Stimulated activated CD4-positive, alpha-beta T cell treated with anti-CD3 and anti-CD28 coated beads, Interleukin-1b, Interleukin-23, amount 100 ng/mL, for 48 hours (primary cell): ENCODE measurements around the gene IPO4.
"Not testable (repeated sequence)": the region's sequence is repeated elsewhere in the genome, so short reads cannot be mapped to it uniquely, and the experiment has no call there.

ENCODE experiments used
- DNase-seq: peaks from one replicate; pipeline ENCODE4 v3.0.0-alpha.2; 2020

IPO4 gene, protein sequence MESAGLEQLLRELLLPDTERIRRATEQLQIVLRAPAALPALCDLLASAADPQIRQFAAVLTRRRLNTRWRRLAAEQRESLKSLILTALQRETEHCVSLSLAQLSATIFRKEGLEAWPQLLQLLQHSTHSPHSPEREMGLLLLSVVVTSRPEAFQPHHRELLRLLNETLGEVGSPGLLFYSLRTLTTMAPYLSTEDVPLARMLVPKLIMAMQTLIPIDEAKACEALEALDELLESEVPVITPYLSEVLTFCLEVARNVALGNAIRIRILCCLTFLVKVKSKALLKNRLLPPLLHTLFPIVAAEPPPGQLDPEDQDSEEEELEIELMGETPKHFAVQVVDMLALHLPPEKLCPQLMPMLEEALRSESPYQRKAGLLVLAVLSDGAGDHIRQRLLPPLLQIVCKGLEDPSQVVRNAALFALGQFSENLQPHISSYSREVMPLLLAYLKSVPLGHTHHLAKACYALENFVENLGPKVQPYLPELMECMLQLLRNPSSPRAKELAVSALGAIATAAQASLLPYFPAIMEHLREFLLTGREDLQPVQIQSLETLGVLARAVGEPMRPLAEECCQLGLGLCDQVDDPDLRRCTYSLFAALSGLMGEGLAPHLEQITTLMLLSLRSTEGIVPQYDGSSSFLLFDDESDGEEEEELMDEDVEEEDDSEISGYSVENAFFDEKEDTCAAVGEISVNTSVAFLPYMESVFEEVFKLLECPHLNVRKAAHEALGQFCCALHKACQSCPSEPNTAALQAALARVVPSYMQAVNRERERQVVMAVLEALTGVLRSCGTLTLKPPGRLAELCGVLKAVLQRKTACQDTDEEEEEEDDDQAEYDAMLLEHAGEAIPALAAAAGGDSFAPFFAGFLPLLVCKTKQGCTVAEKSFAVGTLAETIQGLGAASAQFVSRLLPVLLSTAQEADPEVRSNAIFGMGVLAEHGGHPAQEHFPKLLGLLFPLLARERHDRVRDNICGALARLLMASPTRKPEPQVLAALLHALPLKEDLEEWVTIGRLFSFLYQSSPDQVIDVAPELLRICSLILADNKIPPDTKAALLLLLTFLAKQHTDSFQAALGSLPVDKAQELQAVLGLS

GRCh38 chr14:24188251-24189058, at the start of gene IPO4:
TSS of gene IPO4 (minus strand) at chr14:24188816. CDS start at chr14:24188787, 29 bp downstream.
- peak; percentile 96 for DNase-seq

DNA sequence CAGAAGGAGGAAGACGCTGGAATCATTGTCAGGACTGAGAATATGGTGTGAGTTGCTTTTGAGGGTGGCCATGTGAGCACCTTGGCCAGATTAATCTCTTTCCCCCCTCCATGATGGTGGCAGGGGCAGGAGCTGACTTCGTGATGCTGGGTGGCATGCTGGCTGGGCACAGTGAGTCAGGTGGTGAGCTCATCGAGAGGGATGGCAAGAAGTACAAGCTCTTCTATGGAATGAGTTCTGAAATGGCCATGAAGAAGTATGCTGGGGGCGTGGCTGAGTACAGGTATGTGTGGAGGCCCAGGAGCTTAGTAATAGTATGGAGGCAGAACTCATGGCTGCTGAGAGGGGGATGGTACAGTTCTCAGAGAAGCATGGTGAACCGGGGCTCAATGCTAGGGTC, 49.5 kb upstream of the IPO4 start:
- no peak for DNase-seq

DNA sequence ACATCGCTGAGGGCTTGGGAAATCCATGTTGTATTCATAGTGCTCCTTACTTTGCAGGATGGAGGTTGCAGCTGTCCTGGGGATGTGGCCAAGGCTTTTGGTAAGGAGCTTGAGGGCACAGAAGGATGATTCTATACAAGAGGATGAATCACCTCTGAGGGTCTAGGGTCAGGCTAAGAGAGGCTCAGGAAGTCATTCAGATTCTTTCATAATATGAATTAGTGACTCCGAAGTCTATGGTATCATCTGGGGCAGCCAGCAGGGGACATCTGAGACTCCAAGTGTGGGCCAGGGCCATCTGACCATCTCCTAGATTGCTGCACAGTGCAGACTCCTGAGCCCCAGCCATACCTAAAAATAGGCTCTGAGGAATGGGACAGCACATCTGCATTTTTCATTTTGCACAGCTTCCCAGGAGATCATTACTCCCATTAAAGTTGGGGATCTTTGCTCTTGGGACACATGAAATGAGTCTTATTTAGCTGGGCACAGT, 48.9 kb upstream of the IPO4 start:
- no peak for DNase-seq

GRCh38 chr14:24236689-24237462, 48.3 kb upstream of the IPO4 start:
- no peak for DNase-seq

DNA sequence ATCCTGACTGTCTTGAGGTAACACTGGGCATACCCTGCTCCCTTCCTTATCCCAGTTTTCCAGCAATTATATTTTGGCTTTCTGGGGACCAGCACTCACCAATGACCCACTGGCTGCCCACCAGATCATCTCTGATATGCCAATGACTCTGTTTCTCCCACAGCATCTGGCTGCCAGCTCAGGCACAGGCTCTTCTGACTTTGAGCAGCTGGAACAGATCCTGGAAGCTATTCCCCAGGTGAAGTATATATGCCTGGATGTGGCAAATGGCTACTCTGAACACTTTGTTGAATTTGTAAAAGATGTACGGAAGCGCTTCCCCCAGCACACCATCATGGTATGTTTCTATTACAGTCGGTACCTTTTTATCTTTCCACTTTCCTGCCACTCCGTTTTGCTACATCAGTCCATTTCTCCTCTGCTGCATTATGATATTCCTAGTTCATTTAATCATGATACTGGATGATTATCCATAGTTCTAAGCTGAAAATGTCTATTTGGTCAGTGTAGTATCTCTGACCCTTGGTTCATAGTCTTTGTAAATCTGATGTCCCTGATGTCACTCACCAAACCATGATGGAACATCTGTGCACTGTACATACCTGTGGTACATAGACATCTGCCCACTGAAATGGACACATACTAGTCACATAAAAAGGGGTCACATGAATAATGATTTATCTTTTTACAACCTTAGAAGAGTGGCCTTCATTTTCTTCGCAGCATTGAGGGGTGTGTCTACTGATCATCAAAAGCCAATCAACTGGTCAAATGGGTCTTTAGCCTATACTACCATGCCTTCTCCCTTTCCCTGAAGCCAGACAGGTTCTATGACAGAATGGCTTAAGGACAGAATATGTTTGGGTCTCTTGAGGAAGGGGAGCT, 47.4 kb upstream of the IPO4 start:
- no peak for DNase-seq

DNA sequence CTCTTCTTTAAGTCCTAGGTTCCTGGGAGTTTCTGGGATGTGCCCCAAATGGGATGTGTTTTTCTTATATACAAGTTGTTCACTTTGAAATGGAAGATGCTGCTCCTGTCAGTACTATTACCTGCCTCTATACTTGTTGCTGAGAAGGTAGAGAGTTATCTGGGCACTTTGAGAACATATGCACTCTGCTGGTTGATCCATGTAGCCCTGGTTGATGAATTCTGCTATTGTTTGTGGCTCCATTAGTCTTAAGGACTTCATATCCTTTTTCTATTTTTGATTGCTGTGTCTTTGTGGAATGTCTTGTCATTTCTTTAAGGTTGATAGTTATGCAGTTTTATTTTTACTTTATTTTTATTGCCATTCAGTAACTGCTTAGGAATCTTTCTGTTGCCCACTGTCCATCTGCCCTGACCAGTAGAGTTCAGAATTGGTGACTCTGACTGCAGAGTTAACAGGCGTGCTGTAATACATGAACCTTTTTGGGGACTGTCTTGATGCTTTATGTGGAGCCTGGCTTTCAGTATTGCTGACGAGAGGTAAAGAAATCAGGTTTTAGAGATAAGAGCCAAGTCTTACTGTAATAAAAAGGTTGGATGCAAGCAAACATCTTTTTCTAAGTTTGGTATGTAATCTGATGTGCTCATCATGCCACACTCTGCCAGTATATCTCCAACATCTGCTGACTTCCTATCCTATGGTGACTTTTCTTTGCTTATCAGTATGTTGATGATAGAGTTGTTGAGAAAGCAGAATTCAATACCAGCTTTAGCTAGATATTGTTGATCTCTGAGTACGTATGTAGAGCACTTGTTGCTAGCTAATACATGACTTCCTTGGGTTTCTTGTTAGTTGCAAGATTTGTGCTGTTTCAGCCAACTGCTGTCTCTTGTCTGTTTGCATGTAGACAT, 45.7 kb upstream of the IPO4 start:
- DNase-seq = no peak

GRCh38 chr14:24233538-24233866, 44.9 kb upstream of the IPO4 start:
- DNase-seq = no peak

- no peak for DNase-seq
Measured at GRCh38 chr14:24232645-24233537, 44.3 kb upstream of the IPO4 start, which contains the start of gene GMPR2. TSS of gene GMPR2 (plus strand) at chr14:24232929. CDS start at chr14:24233254, 325 bp downstream.

DNA sequence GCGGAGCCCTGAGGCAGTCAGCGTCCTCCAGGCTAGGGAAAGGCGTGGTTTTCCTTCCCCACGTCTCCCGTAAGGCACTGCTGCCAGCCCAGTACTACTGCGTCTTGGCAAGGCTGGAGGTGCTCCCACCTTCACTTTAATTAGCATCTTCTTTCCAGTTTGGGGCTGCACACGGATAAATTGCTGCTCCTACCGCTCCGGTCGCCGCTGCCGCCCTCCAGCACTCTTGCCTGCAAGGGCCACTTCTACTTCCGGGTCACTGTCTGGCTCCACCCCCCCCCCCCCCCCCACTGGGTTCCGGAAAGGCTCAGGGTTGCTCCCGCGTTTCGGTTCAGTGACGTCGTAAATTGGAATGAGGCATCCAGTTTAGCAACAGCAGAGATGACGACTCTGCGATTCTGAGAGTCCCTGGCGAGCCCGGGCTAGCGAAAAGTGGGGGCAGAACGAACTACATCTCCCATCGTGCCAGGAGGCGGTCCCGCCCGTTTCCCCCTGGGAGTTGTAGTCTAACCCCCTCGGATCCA, 43.6 kb upstream of the IPO4 start, which contains the start of gene NEDD8:
Gene NEDD8 (minus strand): TSS at position 247 of the 524 bp plus-strand sequence. CDS start 100 bp downstream, at position 147.
- DNase-seq = peak; percentile 96

GRCh38 chr14:24231263-24232120, 42.9 kb upstream of the IPO4 start:
- peak; percentile 32 for DNase-seq

GRCh38 chr14:24228902-24229301, 40.3 kb upstream of the IPO4 start:
- no peak for DNase-seq

DNA sequence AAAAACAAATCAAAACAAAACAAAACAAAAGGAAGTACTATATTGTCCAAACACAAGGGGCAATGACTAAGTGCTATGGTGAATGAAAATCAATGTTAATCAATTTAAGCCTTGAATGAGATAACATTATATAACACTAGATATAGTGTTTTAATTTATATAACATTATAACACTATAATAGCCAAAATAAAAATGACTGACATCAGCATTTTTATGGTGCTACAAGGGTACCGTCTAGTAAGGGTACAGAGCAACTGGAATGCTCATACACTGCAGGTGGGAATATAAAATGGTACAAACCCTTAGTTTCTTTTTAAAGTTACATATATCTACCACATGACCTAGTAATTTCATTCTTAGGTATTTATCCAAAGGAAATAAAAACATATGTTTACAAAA, 37.9 kb upstream of the IPO4 start:
- DNase-seq = no peak

GRCh38 chr14:24224618-24225071, 36.0 kb upstream of the IPO4 start:
- DNase-seq = no peak

DNA sequence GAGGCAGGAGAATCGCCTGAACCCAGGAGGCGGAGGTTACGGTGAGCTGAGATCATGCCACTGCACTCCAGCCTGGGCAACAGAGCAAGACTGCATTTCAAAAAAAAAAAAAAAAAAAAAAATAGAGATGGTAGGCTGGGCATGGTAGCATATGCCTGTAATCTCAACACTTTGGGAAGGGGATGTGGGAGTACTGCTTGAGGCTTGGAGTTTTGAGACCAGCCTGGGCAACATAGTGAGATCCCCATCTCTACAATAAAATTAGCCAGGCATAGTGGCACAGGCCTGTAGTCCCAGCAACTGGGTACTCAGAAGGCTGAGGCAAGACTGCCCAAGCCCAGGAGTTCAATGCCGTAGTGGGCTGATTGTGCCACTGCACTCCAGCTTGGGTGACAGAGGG, 34.4 kb upstream of the IPO4 start:
- not testable (repeated sequence) for DNase-seq

- DNase-seq = no peak
Measured at GRCh38 chr14:24219521-24219920, 30.9 kb upstream of the IPO4 start.

DNA sequence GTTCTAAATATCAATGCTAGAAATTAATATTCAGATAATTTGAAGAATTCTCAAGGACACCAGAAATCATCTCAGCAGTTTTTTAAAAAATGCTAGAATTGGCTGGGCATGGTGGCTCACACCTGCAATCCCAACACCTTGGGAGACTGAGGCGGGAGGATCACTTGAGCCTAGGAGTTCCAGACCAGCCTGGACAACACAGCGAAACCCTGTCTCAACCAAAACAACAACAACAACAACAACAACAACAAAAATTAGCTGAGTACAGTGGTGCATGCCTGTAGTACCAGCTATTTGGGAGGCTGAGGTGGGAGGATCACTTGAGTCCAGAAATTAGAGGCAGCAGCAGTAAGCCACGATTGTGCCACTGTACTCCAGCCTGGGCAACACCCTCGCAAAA, 30.5 kb upstream of the IPO4 start:
- no peak for DNase-seq

GRCh38 chr14:24216876-24217275, 28.3 kb upstream of the IPO4 start:
- DNase-seq = not testable (repeated sequence)
